Thyroid gland (tissue), 4 donors: ENCODE results near the gene OR52W1. TPM values are rescaled to one million over a fixed set of nuclear protein-coding genes. Genes with fewer than 3 reads are reported as not detected.

Experiments used
- DNase-seq, 2 donors: peaks; one replicate each; pipeline ENCODE4 v3.0.0-alpha.2; 2019
- H3K27ac ChIP-seq, 3 donors: fragments of 200-600 bp; sonication (generic); 1 replicate in 2 of 3; 2 replicates in 1 of 3; pipeline ENCODE4 v1.5.1; 2016 to 2019; ENCODE audit warnings: mild to moderate bottlenecking in 1 of 3, moderate library complexity in 1 of 3
- H3K27me3 ChIP-seq: fragments of 200-600 bp; sonication (generic); one replicate; pipeline ENCODE4 v1.5.1; 2019
- H3K36me3 ChIP-seq, 2 donors: fragments of 200-600 bp; sonication (generic); one replicate each; pipeline ENCODE4 v1.5.1; 2016 to 2019
- H3K4me1 ChIP-seq, 2 donors: fragments of 200-600 bp; sonication (generic); one replicate each; pipeline ENCODE4 v1.5.1; 2017 to 2019
- H3K4me3 ChIP-seq, 3 donors: fragments of 200-600 bp; sonication (generic); replicated peaks in 1 of 3; 1 replicate in 2 of 3; 2 replicates in 1 of 3; pipeline ENCODE4 v1.5.1; 2016; ENCODE audit warnings: mild to moderate bottlenecking in 1 of 3
- H3K9me3 ChIP-seq: fragments of 200-600 bp; sonication (generic); one replicate; pipeline ENCODE4 v1.5.1; 2017
- CTCF ChIP-seq, 6 experiments: fragments of 200-600 bp in 3 of 6; fragments of 450-650 bp in 3 of 6; sonication (generic) in 3 of 6; IDR thresholded peaks; one replicate each; pipeline ENCODE4 v1.5.1; 2016 to 2019; ENCODE audit warnings: antibody characterized with exemption in 6 of 6, mild to moderate bottlenecking in 2 of 6, inconsistent platforms in 1 of 6, moderate library complexity in 1 of 6
- POLR2A ChIP-seq, 2 donors: fragments of 450-650 bp; IDR thresholded peaks; one replicate each; pipeline ENCODE4 v1.6.1; 2017; ENCODE audit warnings: antibody characterized with exemption in 2 of 2, mild to moderate bottlenecking in 2 of 2, moderate library complexity in 1 of 2
- WGBS, 2 donors: methylation state at CpG; one replicate each; pipeline ENCODE4 v1.1.5; 2017; 5-methylcytosine and 5-hydroxymethylcytosine counted together
- intact Hi-C: fragments of 100-400 bp; cut with DNase I; formaldehyde crosslinking; loops from one replicate; pipeline ENCODE4 v1.15.1; 2023
- total RNA-seq, 4 donors: library from RNA; depleted of rRNA; stranded (reverse); fragments of >200 nt; gene quantifications; one replicate each; pipeline ENCODE4 v1.2.3, GENCODE V29; 2016

The OR52W1 gene
- total RNA-seq, 4 donors from 2014 or later: not detected

- Histone ChIP-seq H3K36me3 (peaks cover 0 to 18% of the 10 kb centered on the region in 2 donors), H3K27ac (no peak within 1 kb of the TSS), H3K9me3 (no peaks in the 10 kb centered on the region), H3K4me1 (no peaks in the 10 kb centered on the region), H3K27me3 (no peaks in the 10 kb centered on the region), H3K4me3 (no peak within 1 kb of the TSS)
- intact Hi-C loops: no loop called here
- DNase-seq: no peak
- TF ChIP-seq POLR2A (IDR thresholded peaks at IDR 0.05) (no peak), CTCF (IDR thresholded peaks at IDR 0.05) (no peak)
- 91 to 100% methylated on average over 1 of the region's 1 CpG for WGBS, 2 donors
These were observed 6.3 kb downstream of the OR52W1 start, which contains the start of gene C11orf42 for GRCh38 chr11:6205366-6205765. Gene C11orf42, plus strand, starts transcription at chr11:6205557. Its CDS starts 59 bp downstream, at chr11:6205616.

- intact Hi-C loops: no loop called here
- Histone ChIP-seq H3K4me3 (no peak overlapping the region), H3K27ac (no peak overlapping the region), H3K27me3 (no peaks in the 10 kb centered on the region), H3K9me3 (no peaks in the 10 kb centered on the region), H3K4me1 (no peaks in the 10 kb centered on the region), H3K36me3 (peaks cover 8 to 30% of the 10 kb centered on the region in 2 donors)
- no peak for DNase-seq
- TF ChIP-seq POLR2A (IDR thresholded peaks at IDR 0.05): no peak
- no peak for TF ChIP-seq CTCF (IDR thresholded peaks at IDR 0.05)
- WGBS, 2 donors: 85 to 91% methylated on average over 3 of the region's 3 CpGs
These were observed 7.6 kb downstream of the OR52W1 start for GRCh38 chr11:6206456-6207180.

DNA sequence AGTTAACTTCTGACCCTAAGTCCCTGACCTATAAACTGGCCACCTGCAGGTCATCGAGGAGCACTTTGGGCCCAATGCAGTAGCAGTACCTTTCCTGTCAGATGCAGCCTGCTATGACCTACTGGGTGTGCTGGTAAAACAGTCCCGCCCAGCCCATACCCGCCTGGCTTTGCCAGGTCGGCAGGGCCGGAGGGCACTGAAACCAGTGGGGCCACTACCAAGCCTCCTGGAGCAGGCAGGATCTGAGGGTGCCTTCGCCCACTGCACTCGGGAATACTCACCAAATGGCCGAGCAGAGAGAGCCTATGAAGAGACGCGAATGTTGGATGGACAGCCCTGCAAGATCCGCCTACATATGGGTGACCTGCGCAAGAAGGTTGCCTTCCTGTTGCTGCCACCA is 10.8 kb downstream of the OR52W1 start:
- no peak for DNase-seq
- intact Hi-C loops: no loop called here
- no peak overlapping the region for H3K4me3 ChIP-seq
- no peaks in the 10 kb centered on the region for H3K4me1 ChIP-seq
- H3K27me3 ChIP-seq: no peaks in the 10 kb centered on the region
- no peak for TF ChIP-seq CTCF (IDR thresholded peaks at IDR 0.05)
- TF ChIP-seq POLR2A (IDR thresholded peaks at IDR 0.05): no peak
- no peak overlapping the region for H3K27ac ChIP-seq
- no peaks in the 10 kb centered on the region for H3K9me3 ChIP-seq
- 96 to 98% methylated on average over 8 to 12 of the region's 12 CpGs for WGBS, 2 donors
- peaks cover 23 to 55% of the 10 kb centered on the region in 2 donors for H3K36me3 ChIP-seq

DNA sequence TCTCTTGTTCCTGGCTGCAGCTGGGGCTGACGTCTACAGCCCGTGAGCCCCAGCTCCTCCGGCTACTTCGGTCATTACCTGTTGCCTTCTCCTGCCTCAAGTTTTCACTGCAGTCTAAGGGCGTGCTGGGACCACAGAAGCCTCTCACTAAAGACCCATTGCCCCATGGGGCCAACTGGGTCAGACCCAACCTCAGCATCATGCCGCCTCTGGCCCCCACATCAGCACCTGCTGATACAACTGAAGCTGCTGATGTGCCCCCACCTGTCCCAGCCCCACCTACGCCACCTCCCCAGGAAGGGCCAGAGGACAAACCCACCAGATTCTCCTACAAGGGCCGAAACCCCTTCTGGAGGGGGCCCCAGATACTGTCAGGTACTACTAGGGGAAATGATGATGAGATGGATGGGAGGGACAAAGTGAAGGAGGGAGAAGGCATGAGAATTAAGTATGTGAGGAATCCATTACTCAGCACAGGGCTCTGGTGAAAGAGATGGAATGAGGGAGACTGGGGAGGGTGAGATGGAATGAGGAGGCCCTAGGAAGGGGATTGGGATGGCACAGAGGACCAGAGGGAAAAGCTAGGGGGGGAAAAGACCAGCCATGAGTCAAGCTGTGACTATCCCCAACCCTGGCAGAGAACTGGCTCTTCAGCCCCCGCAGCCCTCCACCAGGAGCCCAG is 11.4 kb downstream of the OR52W1 start:
- TF ChIP-seq CTCF (IDR thresholded peaks at IDR 0.05): no peak
- no peak for TF ChIP-seq POLR2A (IDR thresholded peaks at IDR 0.05)
- Histone ChIP-seq H3K36me3 (peaks cover 29 to 54% of the 10 kb centered on the region in 2 donors), H3K4me3 (no peak overlapping the region), H3K27ac (no peak overlapping the region), H3K9me3 (no peaks in the 10 kb centered on the region), H3K27me3 (no peaks in the 10 kb centered on the region), H3K4me1 (no peaks in the 10 kb centered on the region)
- DNase-seq: no peak
- intact Hi-C loops: no loop called here
- WGBS, 2 donors: 98 to 99% methylated on average over 9 of the region's 9 CpGs

GRCh38 chr11:6214530-6214929 is 15.5 kb downstream of the OR52W1 start:
- peaks cover 56 to 70% of the 10 kb centered on the region in 2 donors for H3K36me3 ChIP-seq
- no peak for TF ChIP-seq POLR2A (IDR thresholded peaks at IDR 0.05)
- TF ChIP-seq CTCF (IDR thresholded peaks at IDR 0.05): no peak
- intact Hi-C loops: no loop called here

More at GRCh38 chr11:6214530-6214929, 15.5 kb downstream of the OR52W1 start:
- 96% methylated on average over 9 to 10 of the region's 10 CpGs for WGBS, 2 donors
- no peaks in the 10 kb centered on the region for H3K4me1 ChIP-seq
- no peak for DNase-seq
- no peak overlapping the region for H3K27ac ChIP-seq
- no peaks in the 10 kb centered on the region for H3K27me3 ChIP-seq
- H3K4me3 ChIP-seq: no peak overlapping the region
- no peaks in the 10 kb centered on the region for H3K9me3 ChIP-seq
